T-helper 2 cell treated with Interferon-gamma antibody and Interleukin-4, amounts not matched to agents 5 μg/mL and 100 μg/mL, for 36 hours (primary cell): ENCODE results near the gene TNFSF10.

Source experiments
- DNase-seq: peaks from one replicate; pipeline ENCODE4 v3.0.0; 2021; ENCODE audit warnings: low spot score
- H3K27ac Mint-ChIP-seq: one replicate; pipeline ENCODE4 v1.8.0; 2021; ENCODE audit warnings: mild to moderate bottlenecking, mixed read lengths
- H3K27me3 Mint-ChIP-seq: one replicate; pipeline ENCODE4 v1.8.0; 2021; ENCODE audit warnings: low read depth, mixed read lengths
- H3K36me3 Mint-ChIP-seq: one replicate; pipeline ENCODE4 v1.8.0; 2021; ENCODE audit warnings: low read depth, mixed read lengths
- H3K4me1 Mint-ChIP-seq: one replicate; pipeline ENCODE4 v1.8.0; 2021; ENCODE audit warnings: low read depth, mixed read lengths
- H3K4me3 Mint-ChIP-seq: one replicate; pipeline ENCODE4 v1.8.0; 2022; ENCODE audit warnings: mild to moderate bottlenecking, moderate library complexity, mixed read lengths
- H3K9me3 Mint-ChIP-seq: one replicate; pipeline ENCODE4 v1.8.0; 2021; ENCODE audit warnings: mixed read lengths

The TNFSF10 gene

DNA sequence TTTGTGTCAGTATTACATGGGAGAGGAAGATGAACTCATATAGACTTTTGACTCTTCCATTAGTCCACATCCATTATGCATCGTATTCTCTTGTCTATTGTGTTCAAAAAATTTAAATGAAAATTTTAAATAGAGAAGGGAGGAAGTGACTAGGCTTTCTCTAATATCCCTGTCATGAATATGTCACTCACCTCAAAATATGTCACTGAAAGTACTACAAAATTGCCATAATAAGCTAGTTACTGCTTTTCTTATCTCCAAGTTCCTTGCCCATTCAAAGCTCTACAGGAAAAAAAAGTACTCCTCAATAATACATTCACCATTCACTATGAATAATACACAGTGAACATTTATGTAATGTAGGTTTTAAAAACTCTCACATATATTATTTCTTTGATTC, 52.6 kb downstream of the TNFSF10 start:
- DNase-seq, result no peak
- H3K4me1 Mint-ChIP-seq, result peaks cover 3% of the 10 kb centered on the region
- H3K4me3 Mint-ChIP-seq, result no peak overlapping the region
- H3K36me3 Mint-ChIP-seq, result no peaks in the 10 kb centered on the region
- no peak overlapping the region for H3K27ac Mint-ChIP-seq
- H3K9me3 Mint-ChIP-seq, result peaks cover 6% of the 10 kb centered on the region
- peaks cover 29% of the 10 kb centered on the region for H3K27me3 Mint-ChIP-seq

GRCh38 chr3:172467170-172467824, 55.9 kb downstream of the TNFSF10 start:
- Mint-ChIP-seq H3K36me3 (no peaks in the 10 kb centered on the region), H3K4me1 (peaks cover 3% of the 10 kb centered on the region), H3K27me3 (peaks cover 34% of the 10 kb centered on the region)

DNA sequence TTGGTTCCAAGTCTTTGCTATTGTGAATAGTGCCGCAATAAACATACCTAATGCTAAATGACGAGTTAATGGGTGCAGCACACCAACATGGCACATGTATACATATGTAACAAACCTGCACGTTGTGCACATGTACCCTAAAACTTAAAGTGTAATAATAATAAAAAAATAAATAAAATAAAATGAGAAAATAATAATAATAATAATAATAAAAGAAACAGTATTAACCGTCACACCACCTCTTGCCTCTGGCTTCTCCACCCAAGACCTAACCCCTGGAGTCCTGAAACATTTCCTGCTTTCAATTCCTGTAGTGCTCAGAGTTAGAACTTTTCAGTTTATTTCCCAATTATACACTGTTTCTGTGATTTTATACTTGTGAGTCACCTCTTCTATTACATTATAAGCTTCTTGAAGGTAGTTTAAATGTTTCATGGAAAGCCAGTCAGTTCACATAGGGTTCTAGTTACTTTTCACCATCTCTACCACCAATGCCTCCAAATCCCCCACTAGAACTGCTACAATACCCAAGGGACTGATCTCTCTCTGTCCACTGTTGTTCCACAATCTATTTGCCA, 56.6 kb downstream of the TNFSF10 start:
- Mint-ChIP-seq H3K27ac (no peak overlapping the region), H3K36me3 (no peaks in the 10 kb centered on the region), H3K4me1 (peaks cover 6% of the 10 kb centered on the region), H3K27me3 (peaks cover 29% of the 10 kb centered on the region), H3K9me3 (peaks cover 6% of the 10 kb centered on the region), H3K4me3 (no peak overlapping the region)
- no peak for DNase-seq

More at GRCh38 chr3:172467170-172467824, 55.9 kb downstream of the TNFSF10 start:
- Mint-ChIP-seq H3K4me3 (no peak overlapping the region), H3K27ac (no peak overlapping the region), H3K9me3 (peaks cover 6% of the 10 kb centered on the region)
- no peak for DNase-seq

GRCh38 chr3:172465281-172465680, 57.9 kb downstream of the TNFSF10 start:
- peaks cover 6% of the 10 kb centered on the region for H3K4me1 Mint-ChIP-seq
- H3K9me3 Mint-ChIP-seq, result peaks cover 6% of the 10 kb centered on the region
- H3K27me3 Mint-ChIP-seq, result peaks cover 20% of the 10 kb centered on the region
- H3K4me3 Mint-ChIP-seq, result no peak overlapping the region
- H3K27ac Mint-ChIP-seq, result no peak overlapping the region
- DNase-seq, result no peak
- H3K36me3 Mint-ChIP-seq, result no peaks in the 10 kb centered on the region

- Mint-ChIP-seq H3K4me1 (peaks cover 6% of the 10 kb centered on the region), H3K27me3 (peaks cover 19% of the 10 kb centered on the region), H3K4me3 (no peak overlapping the region), H3K9me3 (peaks cover 6% of the 10 kb centered on the region), H3K36me3 (no peaks in the 10 kb centered on the region), H3K27ac (no peak overlapping the region)
- DNase-seq, result no peak
Measured at GRCh38 chr3:172464306-172464705, 58.9 kb downstream of the TNFSF10 start.

DNA sequence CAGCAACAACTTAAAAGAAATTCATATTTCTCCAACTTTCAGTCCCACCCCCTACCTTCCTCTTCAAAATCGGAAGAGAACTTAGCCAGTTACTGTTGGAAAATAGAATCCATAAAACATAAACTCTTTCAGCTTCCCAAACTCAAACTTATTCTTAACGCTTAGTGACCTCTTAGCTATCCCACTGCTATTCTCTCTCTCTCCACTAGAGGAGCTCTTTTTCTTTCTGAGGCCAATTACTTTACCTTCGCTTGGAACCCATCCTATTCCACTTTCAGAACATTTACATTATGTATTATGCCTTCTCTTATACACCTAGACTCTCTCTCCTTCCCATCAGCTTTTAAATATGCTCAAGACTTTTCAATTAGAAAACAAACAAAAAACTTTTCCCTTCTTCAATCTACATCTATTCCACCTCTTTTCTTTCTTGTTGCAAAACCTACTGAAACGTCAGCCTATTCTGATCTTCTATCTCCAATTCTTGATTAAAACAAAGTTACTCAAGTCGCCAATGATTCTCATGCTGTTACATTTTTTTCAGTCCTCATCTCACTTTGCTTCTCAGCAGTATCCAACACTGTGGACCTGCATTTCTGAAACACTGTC, 61.6 kb downstream of the TNFSF10 start:
- H3K4me3 Mint-ChIP-seq, result no peak overlapping the region

GRCh38 chr3:172456404-172456803, 66.8 kb downstream of the TNFSF10 start:
- H3K4me3 Mint-ChIP-seq, result no peak overlapping the region
- no peak overlapping the region for H3K27ac Mint-ChIP-seq
- no peaks in the 10 kb centered on the region for H3K36me3 Mint-ChIP-seq
- no peaks in the 10 kb centered on the region for H3K9me3 Mint-ChIP-seq
- H3K4me1 Mint-ChIP-seq, result no peaks in the 10 kb centered on the region
- peaks cover 30% of the 10 kb centered on the region for H3K27me3 Mint-ChIP-seq
- DNase-seq, result no peak

More for the DNA sequence above, 61.6 kb downstream of the TNFSF10 start:
- no peak for DNase-seq
- Mint-ChIP-seq H3K4me1 (peaks cover 3% of the 10 kb centered on the region), H3K27ac (no peak overlapping the region), H3K27me3 (peaks cover 7% of the 10 kb centered on the region), H3K9me3 (peaks cover 1% of the 10 kb centered on the region), H3K36me3 (no peaks in the 10 kb centered on the region)
